HCT116 (cell line): Measurements from ENCODE around the gene MOCS1. TPM values are rescaled to one million over a fixed set of nuclear protein-coding genes. Genes with fewer than 3 reads are reported as not detected.

Experiments used
- ATAC-seq: fragments of 200-7000 bp; cut with Tn5 transposase; 2 replicates; pipeline ENCODE4 v1.9.1; 2020; ENCODE audit warnings: mild to moderate bottlenecking, moderate library complexity
- BruUV-seq: library from RNA; stranded (reverse); fragments of 400-500 nt; replicated peaks from 2 replicates; lab custom pipeline; 2021; lab: Mats Ljungman, UMichigan
- CTCF ChIA-PET: fragments of 300-600 bp; sonication (Branson Sonifier 250); formaldehyde crosslinking; loops from one replicate; lab custom pipeline; 2021; ENCODE audit warnings: antibody characterized with exemption; lab: Charles Lee
- POLR2A ChIA-PET: fragments of 300-600, 350-600 bp; sonication (Branson Sonifier 250); formaldehyde crosslinking; loops from one replicate; lab custom pipeline; 2021; ENCODE audit warnings: antibody characterized with exemption; lab: Charles Lee
- RAD21 ChIA-PET, 2 experiments: fragments of 300-600 bp; sonication (Branson Sonifier 250); formaldehyde crosslinking; loops; one replicate each; lab custom pipeline; 2023; ENCODE audit warnings: low total read pairs in 2 of 2; ENCODE audit not compliant: uncharacterized antibody in 2 of 2, unreplicated experiment in 2 of 2, low non-redundant PET in 1 of 2; lab: Charles Lee
- DNase-seq: peaks from one replicate; pipeline ENCODE4 v3.0.0-alpha.2; 2010; ENCODE audit warnings: low read depth, low spot score
- H2AFZ ChIP-seq: fragments of 200-600 bp; shearing (Covaris generic), sonication (generic); 2 replicates; pipeline ENCODE4 v1.6.1; 2017; ENCODE audit warnings: low read depth, mixed run types, mixed read lengths, antibody characterized with exemption, low read length; ENCODE audit not compliant: poor library complexity, severe bottlenecking
- H3K27ac ChIP-seq: 2 replicates; pipeline ENCODE4 v1.5.1; 2012; ENCODE audit warnings: low read depth, low read length
- H3K27me3 ChIP-seq: fragments of 200-600 bp; sonication (generic); 2 replicates; pipeline ENCODE4 v1.6.1; 2016; ENCODE audit warnings: mixed run types, low read length, mixed read lengths; ENCODE audit not compliant: insufficient read depth
- H3K36me3 ChIP-seq, 2 experiments: fragments of 200-500 bp in 1 of 2; fragments of 200-600 bp in 1 of 2; sonication (Bioruptor generic) in 1 of 2; sonication (generic) in 1 of 2; 2 replicates each; pipeline versions ENCODE4 v1.5.1 to v1.6.1; 2014 to 2016; ENCODE audit warnings: low read length in 2 of 2, inconsistent platforms in 1 of 2, mixed read lengths in 1 of 2, mixed run types in 1 of 2; ENCODE audit not compliant: insufficient read depth in 2 of 2, control insufficient read depth in 1 of 2
- H3K4me1 ChIP-seq, 2 experiments: fragments of 200-600 bp in 1 of 2; sonication (generic) in 1 of 2; 2 replicates each; pipeline versions ENCODE4 v1.5.1 to v1.6.1; 2012 to 2017; ENCODE audit warnings: low read length in 2 of 2, inconsistent platforms in 1 of 2, mild to moderate bottlenecking in 1 of 2, mixed read lengths in 1 of 2, mixed run types in 1 of 2, moderate library complexity in 1 of 2; ENCODE audit not compliant: insufficient read depth in 2 of 2, control insufficient read depth in 1 of 2
- H3K4me2 ChIP-seq: fragments of 200-600 bp; sonication (generic); 2 replicates; pipeline ENCODE4 v1.6.1; 2017; ENCODE audit warnings: mixed run types, low read length, mixed read lengths
- H3K4me3 ChIP-seq, 2 experiments: fragments of 200-600 bp in 1 of 2; sonication (generic) in 1 of 2; replicated peaks in 1 of 2; 2 replicates each; pipeline ENCODE4 v1.5.1; 2011 to 2016; ENCODE audit warnings: low read length in 2 of 2, control low read depth in 1 of 2, low read depth in 1 of 2, mild to moderate bottlenecking in 1 of 2, mixed read lengths in 1 of 2, mixed run types in 1 of 2
- H3K79me2 ChIP-seq: fragments of 200-600 bp; sonication (generic); 2 replicates; pipeline ENCODE4 v1.6.1; 2017; ENCODE audit warnings: mild to moderate bottlenecking, mixed run types, low read length, moderate library complexity, mixed read lengths; ENCODE audit not compliant: insufficient read depth
- H3K9ac ChIP-seq: fragments of 200-600 bp; sonication (generic); 2 replicates; pipeline ENCODE4 v1.6.1; 2016; ENCODE audit warnings: low read length, mixed read lengths
- H3K9me2 ChIP-seq: fragments of 200-600 bp; sonication (generic), shearing (Covaris generic); 2 replicates; pipeline ENCODE4 v1.6.1; 2017; ENCODE audit warnings: mixed run types, mild to moderate bottlenecking, moderate library complexity; ENCODE audit not compliant: insufficient read depth
- H3K9me3 ChIP-seq, 2 experiments: fragments of 200-500 bp in 1 of 2; fragments of 200-600 bp in 1 of 2; sonication (Bioruptor generic) in 1 of 2; sonication (generic) in 1 of 2; 2 replicates each; pipeline ENCODE4 v1.6.1; 2014 to 2017; ENCODE audit warnings: low read length in 2 of 2, mixed read lengths in 2 of 2, inconsistent platforms in 1 of 2, low read depth in 1 of 2, mild to moderate bottlenecking in 1 of 2, mixed run types in 1 of 2, moderate library complexity in 1 of 2; ENCODE audit not compliant: control insufficient read depth in 1 of 2, insufficient read depth in 1 of 2
- H4K20me1 ChIP-seq: fragments of 200-600 bp; sonication (generic), shearing (Covaris generic); 2 replicates; pipeline ENCODE4 v1.6.1; 2017; ENCODE audit warnings: mixed run types, mild to moderate bottlenecking, moderate library complexity; ENCODE audit not compliant: insufficient read depth
- ATF3 ChIP-seq: IDR thresholded peaks from 2 replicates; pipeline ENCODE4 v1.6.1; 2012
- CBX3 ChIP-seq: IDR thresholded peaks from 2 replicates; pipeline ENCODE4 v1.6.1; 2012; ENCODE audit warnings: low read depth
- CTCF ChIP-seq, 3 experiments: fragments of 200-600 bp in 1 of 3; sonication (generic) in 1 of 3; IDR thresholded peaks in 2 of 3; conservative IDR thresholded peaks in 1 of 3; 2 replicates each; pipeline ENCODE4 v1.5.1; 2012 to 2017; ENCODE audit warnings: low read depth in 2 of 3, low read length in 2 of 3, antibody characterized with exemption in 1 of 3, borderline replicate concordance in 1 of 3, control low read depth in 1 of 3, mild to moderate bottlenecking in 1 of 3, mixed read lengths in 1 of 3, mixed run types in 1 of 3, moderate library complexity in 1 of 3; ENCODE audit not compliant: insufficient read depth in 1 of 3
- EGR1 ChIP-seq: IDR thresholded peaks from 2 replicates; pipeline ENCODE4 v1.6.1; 2012; ENCODE audit warnings: low read depth
- FOSL1 ChIP-seq: IDR thresholded peaks from 2 replicates; pipeline ENCODE4 v1.6.1; 2012; ENCODE audit warnings: low read depth
- JUND ChIP-seq: IDR thresholded peaks from 2 replicates; pipeline ENCODE4 v1.6.1; 2012
- POLR2A ChIP-seq: IDR thresholded peaks from 2 replicates; pipeline ENCODE4 v1.7.0; 2011; ENCODE audit warnings: borderline replicate concordance; ENCODE audit not compliant: insufficient read depth, insufficient read length; ENCODE audit errors: extremely low read depth
- POLR2AphosphoS5 ChIP-seq: IDR thresholded peaks from 2 replicates; pipeline ENCODE4 v1.6.1; 2011; ENCODE audit warnings: mild to moderate bottlenecking, low read depth, low read length, moderate library complexity
- RAD21 ChIP-seq: IDR thresholded peaks from 2 replicates; pipeline ENCODE4 v1.6.1; 2012; ENCODE audit warnings: low read depth, mild to moderate bottlenecking
- SRF ChIP-seq: IDR thresholded peaks from 2 replicates; pipeline ENCODE4 v1.6.1; 2012; ENCODE audit warnings: low read depth
- TCF7L2 ChIP-seq: IDR thresholded peaks from 2 replicates; pipeline ENCODE4 v1.7.0; 2011; ENCODE audit warnings: borderline replicate concordance, inconsistent platforms; ENCODE audit not compliant: insufficient read depth, insufficient read length; ENCODE audit errors: extremely low read depth
- YY1 ChIP-seq: IDR thresholded peaks from 2 replicates; pipeline ENCODE4 v1.6.1; 2011; ENCODE audit warnings: low read length, low read depth, moderate library complexity, mild to moderate bottlenecking; ENCODE audit not compliant: insufficient replicate concordance; ENCODE audit errors: extremely low read depth
- ZBTB33 ChIP-seq: IDR thresholded peaks from 2 replicates; pipeline ENCODE4 v1.6.1; 2011; ENCODE audit warnings: mild to moderate bottlenecking, low read length, moderate library complexity; ENCODE audit not compliant: insufficient replicate concordance; ENCODE audit errors: extremely low read depth
- ZFX ChIP-seq: fragments of 450-650 bp; IDR thresholded peaks from 2 replicates; pipeline ENCODE4 v1.6.1; 2017
- intact Hi-C: fragments of 100-400 bp; cut with micrococcal nuclease; formaldehyde crosslinking; loops from 2 replicates; pipeline ENCODE4 v1.10.0; 2022
- total RNA-seq: library from RNA; stranded (reverse); gene quantifications from one replicate; pipeline ENCODE4 v1.2.1, GENCODE V29; 2021; ENCODE audit not compliant: unreplicated experiment

Gene MOCS1
- total RNA-seq, 1 experiment from 2014 or later = 9.3 TPM

- POLR2A ChIA-PET = no interaction called here
- ATAC-seq (no peak), DNase-seq (no peak)
- CTCF ChIA-PET = no interaction called here
- BruUV-seq = no TSS peak
- Histone ChIP-seq H3K4me1 (peaks cover 2 to 4% of the 10 kb centered on the region in 2 experiments; a peak in 2 of 4 replicates), H3K9ac (no peak overlapping the region), H3K9me3 (no peaks in the 10 kb centered on the region), H3K4me3 (no peak overlapping the region), H3K4me2 (no peak overlapping the region), H3K27ac (no peak overlapping the region), H3K9me2 (no peaks in the 10 kb centered on the region), H3K79me2 (no peaks in the 10 kb centered on the region), H3K36me3 (no peaks in the 10 kb centered on the region), H4K20me1 (no peaks in the 10 kb centered on the region), H2AFZ (no peak overlapping the region), H3K27me3 (peaks cover 15% of the 10 kb centered on the region; the same call in 1 of the 2 replicates)
- TF ChIP-seq CBX3 = no peak
- TF ChIP-seq ZFX = no peak
- intact Hi-C loops = no loop called here
- RAD21 ChIA-PET = no interaction called here
These were observed 4.8 kb upstream of the MOCS1 start for GRCh38 chr6:39938773-39939654.

GRCh38 chr6:39937686-39938333 lies 3.5 kb upstream of the MOCS1 start:
- no peaks in the 10 kb centered on the region for H3K79me2 ChIP-seq
- no TSS peak for BruUV-seq
- no peak for TF ChIP-seq ZBTB33
- TF ChIP-seq CBX3 = no peak
- no peak for TF ChIP-seq TCF7L2
- no peak for TF ChIP-seq EGR1
- TF ChIP-seq YY1 = no peak
- no peak for TF ChIP-seq SRF
- TF ChIP-seq ATF3 = no peak
- no peak for TF ChIP-seq POLR2AphosphoS5
- TF ChIP-seq RAD21 = no peak
- TF ChIP-seq JUND = no peak
- TF ChIP-seq CTCF (IDR thresholded peaks at IDR 0.05 in 2 of 3, conservative IDR thresholded peaks at IDR 0.05 in 1 of 3; ENCODE audit: borderline replicate concordance in 1 of 3, insufficient read depth in 1 of 3, low read depth in 2 of 3, low read length in 2 of 3) = no peak
- TF ChIP-seq FOSL1 = no peak
- TF ChIP-seq POLR2A = no peak

More at GRCh38 chr6:39937686-39938333, 3.5 kb upstream of the MOCS1 start:
- ChIA-PET POLR2A (no interaction called here), CTCF (no interaction called here), RAD21 (no interaction called here)
- Histone ChIP-seq H4K20me1 (no peaks in the 10 kb centered on the region), H3K9me3 (no peaks in the 10 kb centered on the region), H3K4me2 (no peak overlapping the region), H3K27ac (no peak overlapping the region), H3K4me3 (no peak overlapping the region), H3K4me1 (peaks cover 6 to 12% of the 10 kb centered on the region in 2 experiments; a peak in 2 of 4 replicates), H3K9me2 (no peaks in the 10 kb centered on the region), H3K27me3 (peaks cover 15% of the 10 kb centered on the region; the same call in 1 of the 2 replicates), H2AFZ (no peak overlapping the region), H3K36me3 (no peaks in the 10 kb centered on the region), H3K9ac (no peak overlapping the region)
- no peak for DNase-seq
- intact Hi-C loops = no loop called here
- ATAC-seq = no peak
